HCT116 (cell line): ENCODE measurements around the gene ADD2. TPM values are rescaled to one million over a fixed set of nuclear protein-coding genes. Genes with fewer than 3 reads are reported as not detected.

Experiments used
- ATAC-seq: fragments of 200-7000 bp; cut with Tn5 transposase; 2 replicates; pipeline ENCODE4 v1.9.1; 2020; ENCODE audit warnings: mild to moderate bottlenecking, moderate library complexity
- BruUV-seq: library from RNA; stranded (reverse); fragments of 400-500 nt; replicated peaks from 2 replicates; lab custom pipeline; 2021; lab: Mats Ljungman, UMichigan
- CTCF ChIA-PET: fragments of 300-600 bp; sonication (Branson Sonifier 250); formaldehyde crosslinking; loops from one replicate; lab custom pipeline; 2021; ENCODE audit warnings: antibody characterized with exemption; lab: Charles Lee
- POLR2A ChIA-PET: fragments of 300-600, 350-600 bp; sonication (Branson Sonifier 250); formaldehyde crosslinking; loops from one replicate; lab custom pipeline; 2021; ENCODE audit warnings: antibody characterized with exemption; lab: Charles Lee
- RAD21 ChIA-PET, 2 experiments: fragments of 300-600 bp; sonication (Branson Sonifier 250); formaldehyde crosslinking; loops; one replicate each; lab custom pipeline; 2023; ENCODE audit warnings: low total read pairs in 2 of 2; ENCODE audit not compliant: uncharacterized antibody in 2 of 2, unreplicated experiment in 2 of 2, low non-redundant PET in 1 of 2; lab: Charles Lee
- DNase-seq: peaks from one replicate; pipeline ENCODE4 v3.0.0-alpha.2; 2010; ENCODE audit warnings: low read depth, low spot score
- H2AFZ ChIP-seq: fragments of 200-600 bp; shearing (Covaris generic), sonication (generic); 2 replicates; pipeline ENCODE4 v1.6.1; 2017; ENCODE audit warnings: low read depth, mixed run types, mixed read lengths, antibody characterized with exemption, low read length; ENCODE audit not compliant: poor library complexity, severe bottlenecking
- H3K27ac ChIP-seq: 2 replicates; pipeline ENCODE4 v1.5.1; 2012; ENCODE audit warnings: low read depth, low read length
- H3K27me3 ChIP-seq: fragments of 200-600 bp; sonication (generic); 2 replicates; pipeline ENCODE4 v1.6.1; 2016; ENCODE audit warnings: mixed run types, low read length, mixed read lengths; ENCODE audit not compliant: insufficient read depth
- H3K36me3 ChIP-seq, 2 experiments: fragments of 200-500 bp in 1 of 2; fragments of 200-600 bp in 1 of 2; sonication (Bioruptor generic) in 1 of 2; sonication (generic) in 1 of 2; 2 replicates each; pipeline versions ENCODE4 v1.5.1 to v1.6.1; 2014 to 2016; ENCODE audit warnings: low read length in 2 of 2, inconsistent platforms in 1 of 2, mixed read lengths in 1 of 2, mixed run types in 1 of 2; ENCODE audit not compliant: insufficient read depth in 2 of 2, control insufficient read depth in 1 of 2
- H3K4me1 ChIP-seq, 2 experiments: fragments of 200-600 bp in 1 of 2; sonication (generic) in 1 of 2; 2 replicates each; pipeline versions ENCODE4 v1.5.1 to v1.6.1; 2012 to 2017; ENCODE audit warnings: low read length in 2 of 2, inconsistent platforms in 1 of 2, mild to moderate bottlenecking in 1 of 2, mixed read lengths in 1 of 2, mixed run types in 1 of 2, moderate library complexity in 1 of 2; ENCODE audit not compliant: insufficient read depth in 2 of 2, control insufficient read depth in 1 of 2
- H3K4me2 ChIP-seq: fragments of 200-600 bp; sonication (generic); 2 replicates; pipeline ENCODE4 v1.6.1; 2017; ENCODE audit warnings: mixed run types, low read length, mixed read lengths
- H3K4me3 ChIP-seq, 2 experiments: fragments of 200-600 bp in 1 of 2; sonication (generic) in 1 of 2; replicated peaks in 1 of 2; 2 replicates each; pipeline ENCODE4 v1.5.1; 2011 to 2016; ENCODE audit warnings: low read length in 2 of 2, control low read depth in 1 of 2, low read depth in 1 of 2, mild to moderate bottlenecking in 1 of 2, mixed read lengths in 1 of 2, mixed run types in 1 of 2
- H3K79me2 ChIP-seq: fragments of 200-600 bp; sonication (generic); 2 replicates; pipeline ENCODE4 v1.6.1; 2017; ENCODE audit warnings: mild to moderate bottlenecking, mixed run types, low read length, moderate library complexity, mixed read lengths; ENCODE audit not compliant: insufficient read depth
- H3K9ac ChIP-seq: fragments of 200-600 bp; sonication (generic); 2 replicates; pipeline ENCODE4 v1.6.1; 2016; ENCODE audit warnings: low read length, mixed read lengths
- H3K9me2 ChIP-seq: fragments of 200-600 bp; sonication (generic), shearing (Covaris generic); 2 replicates; pipeline ENCODE4 v1.6.1; 2017; ENCODE audit warnings: mixed run types, mild to moderate bottlenecking, moderate library complexity; ENCODE audit not compliant: insufficient read depth
- H3K9me3 ChIP-seq, 2 experiments: fragments of 200-500 bp in 1 of 2; fragments of 200-600 bp in 1 of 2; sonication (Bioruptor generic) in 1 of 2; sonication (generic) in 1 of 2; 2 replicates each; pipeline ENCODE4 v1.6.1; 2014 to 2017; ENCODE audit warnings: low read length in 2 of 2, mixed read lengths in 2 of 2, inconsistent platforms in 1 of 2, low read depth in 1 of 2, mild to moderate bottlenecking in 1 of 2, mixed run types in 1 of 2, moderate library complexity in 1 of 2; ENCODE audit not compliant: control insufficient read depth in 1 of 2, insufficient read depth in 1 of 2
- H4K20me1 ChIP-seq: fragments of 200-600 bp; sonication (generic), shearing (Covaris generic); 2 replicates; pipeline ENCODE4 v1.6.1; 2017; ENCODE audit warnings: mixed run types, mild to moderate bottlenecking, moderate library complexity; ENCODE audit not compliant: insufficient read depth
- EGR1 ChIP-seq: IDR thresholded peaks from 2 replicates; pipeline ENCODE4 v1.6.1; 2012; ENCODE audit warnings: low read depth
- ELF1 ChIP-seq: IDR thresholded peaks from 2 replicates; pipeline ENCODE4 v1.6.1; 2012; ENCODE audit warnings: low read depth, borderline replicate concordance
- EZH2 ChIP-seq: fragments of 200-600 bp; sonication (generic); IDR thresholded peaks from 2 replicates; pipeline ENCODE4 v1.6.1; 2017; ENCODE audit warnings: antibody characterized with exemption, mixed run types
- EZH2phosphoT487 ChIP-seq: fragments of 200-600 bp; IDR thresholded peaks from 2 replicates; pipeline ENCODE4 v1.6.1; 2018; ENCODE audit warnings: antibody characterized with exemption, borderline replicate concordance
- JUND ChIP-seq: IDR thresholded peaks from 2 replicates; pipeline ENCODE4 v1.6.1; 2012
- POLR2AphosphoS5 ChIP-seq: IDR thresholded peaks from 2 replicates; pipeline ENCODE4 v1.6.1; 2011; ENCODE audit warnings: mild to moderate bottlenecking, low read depth, low read length, moderate library complexity
- RAD21 ChIP-seq: IDR thresholded peaks from 2 replicates; pipeline ENCODE4 v1.6.1; 2012; ENCODE audit warnings: low read depth, mild to moderate bottlenecking
- SIN3A ChIP-seq: IDR thresholded peaks from 2 replicates; pipeline ENCODE4 v1.6.1; 2012; ENCODE audit warnings: low read depth
- SP1 ChIP-seq: IDR thresholded peaks from 2 replicates; pipeline ENCODE4 v1.6.1; 2012; ENCODE audit warnings: low read depth
- SRF ChIP-seq: IDR thresholded peaks from 2 replicates; pipeline ENCODE4 v1.6.1; 2012; ENCODE audit warnings: low read depth
- YY1 ChIP-seq: IDR thresholded peaks from 2 replicates; pipeline ENCODE4 v1.6.1; 2011; ENCODE audit warnings: low read length, low read depth, moderate library complexity, mild to moderate bottlenecking; ENCODE audit not compliant: insufficient replicate concordance; ENCODE audit errors: extremely low read depth
- ZNF274 ChIP-seq: fragments of 200-500 bp; sonication (Bioruptor generic); IDR thresholded peaks from 2 replicates; pipeline ENCODE4 v1.6.1; 2014; ENCODE audit warnings: mild to moderate bottlenecking, low read depth, low read length, inconsistent platforms
- intact Hi-C: fragments of 100-400 bp; cut with micrococcal nuclease; formaldehyde crosslinking; loops from 2 replicates; pipeline ENCODE4 v1.10.0; 2022
- total RNA-seq: library from RNA; stranded (reverse); gene quantifications from one replicate; pipeline ENCODE4 v1.2.1, GENCODE V29; 2021; ENCODE audit not compliant: unreplicated experiment
- TF ChIP-seq, protein P1 (sequence below): IDR thresholded peaks from 2 replicates; pipeline ENCODE4 v1.6.1; 2011; ENCODE audit warnings: mild to moderate bottlenecking, low read length, moderate library complexity; ENCODE audit not compliant: insufficient replicate concordance; ENCODE audit errors: extremely low read depth
- TF ChIP-seq, protein P2 (sequence below): IDR thresholded peaks from 2 replicates; pipeline ENCODE4 v1.6.1; 2012
- TF ChIP-seq, protein P3 (sequence below), 3 experiments: fragments of 200-600 bp in 1 of 3; sonication (generic) in 1 of 3; IDR thresholded peaks in 2 of 3; conservative IDR thresholded peaks in 1 of 3; 2 replicates each; pipeline ENCODE4 v1.5.1; 2012 to 2017; ENCODE audit warnings: low read depth in 2 of 3, low read length in 2 of 3, antibody characterized with exemption in 1 of 3, borderline replicate concordance in 1 of 3, control low read depth in 1 of 3, mild to moderate bottlenecking in 1 of 3, mixed read lengths in 1 of 3, mixed run types in 1 of 3, moderate library complexity in 1 of 3; ENCODE audit not compliant: insufficient read depth in 1 of 3
- TF ChIP-seq, protein P4 (sequence below): IDR thresholded peaks from 2 replicates; pipeline ENCODE4 v1.6.1; 2012; ENCODE audit warnings: low read depth

The ADD2 gene
- total RNA-seq, 1 experiment from 2014 or later, result 0.15 TPM

DNA sequence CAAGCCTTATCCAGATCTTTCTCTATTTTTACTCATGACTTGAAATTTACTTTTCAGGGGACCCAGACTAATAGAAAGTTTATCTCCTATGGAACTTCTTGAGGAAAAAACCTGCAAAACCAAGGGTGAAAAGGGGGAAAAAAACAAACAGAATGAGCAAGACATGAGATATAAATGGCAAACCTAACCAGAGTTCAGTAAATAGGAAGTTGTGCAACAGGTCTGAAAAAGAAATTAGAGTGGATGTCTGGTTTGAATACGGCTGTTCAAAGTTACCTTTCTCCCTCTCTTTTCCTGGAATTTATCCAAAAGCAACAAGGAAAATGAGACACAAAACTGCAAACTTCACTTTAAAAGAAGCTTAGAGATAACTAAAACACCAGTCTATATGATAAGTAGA lies 135.6 kb downstream of the ADD2 start:
- Histone ChIP-seq H3K4me1 (no peaks in the 10 kb centered on the region; a peak in 1 of 4 replicates), H3K9me3 (no peaks in the 10 kb centered on the region), H3K36me3 (no peaks in the 10 kb centered on the region), H3K9ac (no peak overlapping the region), H3K4me3 (no peak overlapping the region), H3K9me2 (no peaks in the 10 kb centered on the region), H3K27me3 (no peaks in the 10 kb centered on the region), H3K27ac (no peak overlapping the region), H3K4me2 (no peak overlapping the region), H3K79me2 (no peaks in the 10 kb centered on the region), H4K20me1 (no peaks in the 10 kb centered on the region), H2AFZ (no peak overlapping the region)
- intact Hi-C loops, result no loop called here
- RAD21 ChIA-PET, result no interaction called here
- POLR2A ChIA-PET, result no interaction called here
- TF ChIP-seq, protein P1, sequence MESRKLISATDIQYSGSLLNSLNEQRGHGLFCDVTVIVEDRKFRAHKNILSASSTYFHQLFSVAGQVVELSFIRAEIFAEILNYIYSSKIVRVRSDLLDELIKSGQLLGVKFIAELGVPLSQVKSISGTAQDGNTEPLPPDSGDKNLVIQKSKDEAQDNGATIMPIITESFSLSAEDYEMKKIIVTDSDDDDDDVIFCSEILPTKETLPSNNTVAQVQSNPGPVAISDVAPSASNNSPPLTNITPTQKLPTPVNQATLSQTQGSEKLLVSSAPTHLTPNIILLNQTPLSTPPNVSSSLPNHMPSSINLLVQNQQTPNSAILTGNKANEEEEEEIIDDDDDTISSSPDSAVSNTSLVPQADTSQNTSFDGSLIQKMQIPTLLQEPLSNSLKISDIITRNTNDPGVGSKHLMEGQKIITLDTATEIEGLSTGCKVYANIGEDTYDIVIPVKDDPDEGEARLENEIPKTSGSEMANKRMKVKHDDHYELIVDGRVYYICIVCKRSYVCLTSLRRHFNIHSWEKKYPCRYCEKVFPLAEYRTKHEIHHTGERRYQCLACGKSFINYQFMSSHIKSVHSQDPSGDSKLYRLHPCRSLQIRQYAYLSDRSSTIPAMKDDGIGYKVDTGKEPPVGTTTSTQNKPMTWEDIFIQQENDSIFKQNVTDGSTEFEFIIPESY, result no peak
- TF ChIP-seq, protein P2, sequence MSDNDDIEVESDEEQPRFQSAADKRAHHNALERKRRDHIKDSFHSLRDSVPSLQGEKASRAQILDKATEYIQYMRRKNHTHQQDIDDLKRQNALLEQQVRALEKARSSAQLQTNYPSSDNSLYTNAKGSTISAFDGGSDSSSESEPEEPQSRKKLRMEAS, result no peak
- TF ChIP-seq, protein P3, sequence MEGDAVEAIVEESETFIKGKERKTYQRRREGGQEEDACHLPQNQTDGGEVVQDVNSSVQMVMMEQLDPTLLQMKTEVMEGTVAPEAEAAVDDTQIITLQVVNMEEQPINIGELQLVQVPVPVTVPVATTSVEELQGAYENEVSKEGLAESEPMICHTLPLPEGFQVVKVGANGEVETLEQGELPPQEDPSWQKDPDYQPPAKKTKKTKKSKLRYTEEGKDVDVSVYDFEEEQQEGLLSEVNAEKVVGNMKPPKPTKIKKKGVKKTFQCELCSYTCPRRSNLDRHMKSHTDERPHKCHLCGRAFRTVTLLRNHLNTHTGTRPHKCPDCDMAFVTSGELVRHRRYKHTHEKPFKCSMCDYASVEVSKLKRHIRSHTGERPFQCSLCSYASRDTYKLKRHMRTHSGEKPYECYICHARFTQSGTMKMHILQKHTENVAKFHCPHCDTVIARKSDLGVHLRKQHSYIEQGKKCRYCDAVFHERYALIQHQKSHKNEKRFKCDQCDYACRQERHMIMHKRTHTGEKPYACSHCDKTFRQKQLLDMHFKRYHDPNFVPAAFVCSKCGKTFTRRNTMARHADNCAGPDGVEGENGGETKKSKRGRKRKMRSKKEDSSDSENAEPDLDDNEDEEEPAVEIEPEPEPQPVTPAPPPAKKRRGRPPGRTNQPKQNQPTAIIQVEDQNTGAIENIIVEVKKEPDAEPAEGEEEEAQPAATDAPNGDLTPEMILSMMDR (IDR thresholded peaks at IDR 0.05 in 2 of 3, conservative IDR thresholded peaks at IDR 0.05 in 1 of 3; ENCODE audit: borderline replicate concordance in 1 of 3, insufficient read depth in 1 of 3, low read depth in 2 of 3, low read length in 2 of 3), result no peak
- TF ChIP-seq POLR2AphosphoS5, result no peak
- no peak for TF ChIP-seq SP1
- TF ChIP-seq ELF1, result no peak
- TF ChIP-seq EZH2phosphoT487, result no peak
- no peak for TF ChIP-seq RAD21
- no peak for TF ChIP-seq JUND
- no peak for TF ChIP-seq SIN3A
- TF ChIP-seq, protein P4, sequence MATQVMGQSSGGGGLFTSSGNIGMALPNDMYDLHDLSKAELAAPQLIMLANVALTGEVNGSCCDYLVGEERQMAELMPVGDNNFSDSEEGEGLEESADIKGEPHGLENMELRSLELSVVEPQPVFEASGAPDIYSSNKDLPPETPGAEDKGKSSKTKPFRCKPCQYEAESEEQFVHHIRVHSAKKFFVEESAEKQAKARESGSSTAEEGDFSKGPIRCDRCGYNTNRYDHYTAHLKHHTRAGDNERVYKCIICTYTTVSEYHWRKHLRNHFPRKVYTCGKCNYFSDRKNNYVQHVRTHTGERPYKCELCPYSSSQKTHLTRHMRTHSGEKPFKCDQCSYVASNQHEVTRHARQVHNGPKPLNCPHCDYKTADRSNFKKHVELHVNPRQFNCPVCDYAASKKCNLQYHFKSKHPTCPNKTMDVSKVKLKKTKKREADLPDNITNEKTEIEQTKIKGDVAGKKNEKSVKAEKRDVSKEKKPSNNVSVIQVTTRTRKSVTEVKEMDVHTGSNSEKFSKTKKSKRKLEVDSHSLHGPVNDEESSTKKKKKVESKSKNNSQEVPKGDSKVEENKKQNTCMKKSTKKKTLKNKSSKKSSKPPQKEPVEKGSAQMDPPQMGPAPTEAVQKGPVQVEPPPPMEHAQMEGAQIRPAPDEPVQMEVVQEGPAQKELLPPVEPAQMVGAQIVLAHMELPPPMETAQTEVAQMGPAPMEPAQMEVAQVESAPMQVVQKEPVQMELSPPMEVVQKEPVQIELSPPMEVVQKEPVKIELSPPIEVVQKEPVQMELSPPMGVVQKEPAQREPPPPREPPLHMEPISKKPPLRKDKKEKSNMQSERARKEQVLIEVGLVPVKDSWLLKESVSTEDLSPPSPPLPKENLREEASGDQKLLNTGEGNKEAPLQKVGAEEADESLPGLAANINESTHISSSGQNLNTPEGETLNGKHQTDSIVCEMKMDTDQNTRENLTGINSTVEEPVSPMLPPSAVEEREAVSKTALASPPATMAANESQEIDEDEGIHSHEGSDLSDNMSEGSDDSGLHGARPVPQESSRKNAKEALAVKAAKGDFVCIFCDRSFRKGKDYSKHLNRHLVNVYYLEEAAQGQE, result no peak
- TF ChIP-seq YY1, result no peak
- TF ChIP-seq EZH2, result no peak
- TF ChIP-seq ZNF274, result no peak
- no peak for TF ChIP-seq SRF
- TF ChIP-seq EGR1, result no peak
- CTCF ChIA-PET, result interaction anchor here (0.5 to 1.0 kb wide), 2 partner anchors 12 to 76 kb away, joined by 3 to 4 read pairs; no protein-coding TSS in a partner anchor
- no peak for DNase-seq
- BruUV-seq, result no TSS peak
- no peak for ATAC-seq
